GM12891 (cell line): ENCODE data around the gene PLIN4.
"Not testable (repeated sequence)": the region's sequence is repeated elsewhere in the genome, so short reads cannot be mapped to it uniquely, and the experiment has no call there.

ENCODE experiments used
- DNase-seq: peaks from one replicate; pipeline ENCODE4 v3.0.0; 2011; ENCODE audit warnings: low spot score; ENCODE audit not compliant: insufficient read length
- FAIRE-seq: peaks from 2 replicates; lab custom pipeline; 2011; peaks lifted over from hg19 to GRCh38; lab: Jason Lieb, UNC
- PAX5 ChIP-seq: IDR thresholded peaks from 2 replicates; pipeline ENCODE4 v1.6.1; 2011; ENCODE audit warnings: low read length, moderate library complexity, mild to moderate bottlenecking; ENCODE audit not compliant: insufficient read depth, severe bottlenecking
- POLR2A ChIP-seq: IDR thresholded peaks from 2 replicates; pipeline ENCODE4 v1.6.1; 2011; ENCODE audit warnings: low read depth, low read length, control low read depth
- POLR2AphosphoS5 ChIP-seq: IDR thresholded peaks from 2 replicates; pipeline ENCODE4 v1.6.1; 2011; ENCODE audit warnings: low read depth, low read length, control low read depth
- POU2F2 ChIP-seq: IDR thresholded peaks from 2 replicates; pipeline ENCODE4 v1.6.1; 2011; ENCODE audit warnings: low read depth, mild to moderate bottlenecking, control low read depth, low read length, moderate library complexity
- SPI1 ChIP-seq: IDR thresholded peaks from 2 replicates; pipeline ENCODE4 v1.6.1; 2011; ENCODE audit warnings: low read depth, low read length, control low read depth
- TAF1 ChIP-seq: IDR thresholded peaks from 2 replicates; pipeline ENCODE4 v1.6.1; 2011; ENCODE audit warnings: low read depth, low read length, control low read depth

Gene PLIN4

DNA sequence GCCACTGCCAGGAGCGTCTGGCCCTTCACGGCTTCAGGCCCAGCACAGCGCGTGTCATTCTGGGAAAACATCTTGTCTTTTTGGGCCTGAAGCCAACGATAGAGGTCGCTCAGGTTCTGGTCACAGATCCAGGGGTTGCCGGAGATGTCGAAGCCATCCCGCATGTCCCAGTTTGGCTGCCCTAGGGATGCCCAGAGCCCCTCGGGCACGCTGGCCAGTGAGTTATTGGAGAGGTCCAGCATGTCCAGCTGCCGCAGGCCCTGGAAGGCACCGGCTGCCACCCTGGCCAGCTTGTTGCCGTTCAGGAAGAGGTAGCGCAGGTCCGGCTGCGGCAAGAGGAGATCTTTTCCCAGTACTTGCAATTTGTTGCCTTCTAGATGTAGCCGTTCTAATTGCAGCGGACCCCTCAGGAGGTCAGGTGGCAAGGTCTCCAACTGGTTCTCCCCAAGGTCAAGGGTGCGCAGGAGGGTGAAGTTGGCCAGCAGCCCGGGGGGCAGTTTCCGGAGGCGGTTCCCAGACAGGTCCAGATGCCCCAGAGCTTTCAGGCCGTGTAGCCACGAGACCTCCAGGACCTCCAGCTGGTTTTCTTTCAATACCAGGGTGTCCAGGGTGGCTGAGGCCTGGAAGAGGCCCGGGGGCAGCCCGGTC lies 19.8 kb upstream of the PLIN4 start:
- TF ChIP-seq SPI1: no peak
- TF ChIP-seq POLR2A: no peak
- no peak for TF ChIP-seq PAX5
- TF ChIP-seq POLR2AphosphoS5: no peak
- TF ChIP-seq TAF1: no peak
- TF ChIP-seq POU2F2: no peak
- FAIRE-seq (no peak), DNase-seq (no peak)

DNA sequence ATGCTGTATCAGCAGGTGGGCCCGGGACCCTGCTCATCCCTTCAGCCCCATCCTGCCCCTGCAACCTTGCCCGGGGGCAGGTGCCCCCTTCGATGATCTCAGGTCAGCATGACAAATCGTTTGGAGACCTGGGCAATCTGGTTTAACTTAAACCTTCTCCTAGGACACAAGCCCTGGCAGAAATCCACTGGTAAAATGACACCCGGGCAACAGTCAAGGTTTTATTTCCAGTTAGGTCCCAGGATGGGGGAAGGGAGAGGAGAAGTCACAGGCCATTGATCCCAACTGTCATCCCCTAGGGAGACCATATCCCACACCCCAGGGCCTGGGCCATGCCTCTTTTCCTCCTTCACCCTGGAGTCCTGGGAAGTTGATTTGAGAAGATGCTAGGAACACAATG lies 18.5 kb upstream of the PLIN4 start:
- FAIRE-seq (no peak), DNase-seq (no peak)

DNA sequence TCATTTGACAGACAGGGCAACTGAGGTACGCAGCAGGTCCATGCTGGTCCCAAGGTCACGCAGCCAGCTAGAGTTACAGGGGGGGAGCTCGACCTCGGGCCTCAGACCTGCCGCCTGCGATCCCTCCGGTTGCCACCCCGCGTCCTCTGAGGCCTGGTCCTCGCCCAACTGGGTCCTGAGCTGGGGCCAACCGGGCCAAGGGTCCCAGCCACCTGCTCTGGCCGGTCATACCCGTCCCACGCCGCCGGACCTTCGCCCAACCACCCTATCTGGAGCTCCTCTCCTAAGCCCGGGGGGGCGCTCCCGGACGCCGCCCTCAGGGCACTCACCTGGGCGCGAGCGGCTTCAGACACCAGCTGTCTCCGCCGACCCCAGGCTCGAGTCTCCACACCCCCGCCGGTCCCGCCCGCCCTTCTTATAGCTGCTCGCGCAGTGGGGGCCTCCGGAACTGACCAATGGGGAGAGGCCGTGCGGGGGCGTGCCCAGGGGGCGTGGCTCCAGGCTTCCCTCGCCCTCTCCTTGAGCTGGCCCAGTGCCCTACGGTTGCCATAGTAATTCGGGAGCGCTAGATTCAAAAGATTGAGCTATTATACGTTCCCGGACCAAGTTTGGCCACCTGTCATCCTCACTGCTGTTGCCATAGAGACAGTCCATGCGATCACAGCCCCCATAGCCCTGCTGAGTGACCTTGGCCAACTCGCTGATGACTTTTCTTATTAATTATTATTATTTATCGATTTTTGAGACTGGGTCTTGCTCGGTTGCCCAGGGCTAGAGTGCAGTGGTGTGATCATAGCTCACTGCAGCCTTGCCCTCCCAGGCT lies 16.8 kb upstream of the PLIN4 start, which contains the start of gene PLIN5:
Gene PLIN5 (minus strand): TSS at position 389 of the 823 bp plus-strand sequence. CDS start 1,150 bp downstream, outside the sequence.
- TF ChIP-seq TAF1: no peak
- TF ChIP-seq PAX5: no peak
- no peak for TF ChIP-seq POU2F2
- no peak for TF ChIP-seq SPI1
- no peak for TF ChIP-seq POLR2AphosphoS5
- TF ChIP-seq POLR2A: no peak
- FAIRE-seq: no peak
- peak; percentile 64 for DNase-seq

More for the DNA sequence above, 18.5 kb upstream of the PLIN4 start:
- TF ChIP-seq TAF1: no peak
- no peak for TF ChIP-seq PAX5

DNA sequence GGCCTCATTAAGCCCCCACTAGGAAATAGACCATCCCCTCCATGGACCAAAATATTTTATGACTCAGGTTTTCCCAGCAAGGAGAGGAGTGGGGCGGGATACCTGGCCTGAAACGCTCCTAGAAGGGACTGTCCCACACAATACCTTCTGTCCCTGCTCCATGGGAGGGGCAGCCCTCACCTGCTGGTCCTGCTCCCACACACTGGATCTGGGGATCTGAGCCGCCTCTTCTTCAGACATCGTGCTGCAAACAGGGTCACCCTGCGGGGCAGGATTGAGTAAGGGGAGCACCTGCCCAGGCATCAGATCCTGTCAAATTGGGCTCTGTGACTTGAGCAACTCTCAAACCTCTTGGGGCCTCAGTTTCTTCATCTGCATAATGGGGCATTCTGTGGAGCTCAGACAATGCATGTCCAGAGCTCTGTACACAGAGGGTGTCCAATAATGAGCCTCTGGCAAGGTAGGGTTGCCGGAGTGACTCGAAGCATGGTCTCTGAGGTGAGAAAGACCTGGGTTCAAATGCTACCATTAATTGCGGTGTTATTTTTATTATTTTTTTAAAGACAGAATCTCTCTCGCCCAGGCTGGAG lies 15.6 kb upstream of the PLIN4 start:
- TF ChIP-seq POU2F2 (no peak), PAX5 (no peak), POLR2AphosphoS5 (no peak), TAF1 (no peak), SPI1 (no peak), POLR2A (no peak)
- no peak for FAIRE-seq
- DNase-seq: no peak

DNA sequence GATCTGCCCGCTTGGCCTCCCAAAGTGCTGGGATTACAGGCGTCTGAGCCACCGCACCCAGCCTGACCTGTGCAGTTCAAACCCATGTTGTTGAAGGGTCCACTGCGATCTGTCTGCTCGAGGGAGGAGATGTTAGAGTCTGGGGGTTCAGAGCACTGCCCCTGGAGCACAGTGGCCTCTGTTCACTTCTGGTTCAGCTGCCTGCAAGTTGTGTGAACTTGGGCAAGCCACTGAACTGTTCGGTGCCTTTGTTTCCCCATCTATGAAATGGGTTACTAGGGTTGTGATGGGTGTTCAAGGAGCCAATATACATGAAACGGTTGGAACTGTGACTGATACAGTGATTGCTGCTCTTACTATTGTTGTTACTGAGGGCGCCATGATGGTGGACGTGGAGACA lies 15.0 kb upstream of the PLIN4 start:
- no peak for TF ChIP-seq SPI1
- TF ChIP-seq POU2F2: no peak
- no peak for TF ChIP-seq PAX5
- no peak for TF ChIP-seq POLR2A
- no peak for TF ChIP-seq POLR2AphosphoS5
- no peak for FAIRE-seq
- DNase-seq: no peak

DNA sequence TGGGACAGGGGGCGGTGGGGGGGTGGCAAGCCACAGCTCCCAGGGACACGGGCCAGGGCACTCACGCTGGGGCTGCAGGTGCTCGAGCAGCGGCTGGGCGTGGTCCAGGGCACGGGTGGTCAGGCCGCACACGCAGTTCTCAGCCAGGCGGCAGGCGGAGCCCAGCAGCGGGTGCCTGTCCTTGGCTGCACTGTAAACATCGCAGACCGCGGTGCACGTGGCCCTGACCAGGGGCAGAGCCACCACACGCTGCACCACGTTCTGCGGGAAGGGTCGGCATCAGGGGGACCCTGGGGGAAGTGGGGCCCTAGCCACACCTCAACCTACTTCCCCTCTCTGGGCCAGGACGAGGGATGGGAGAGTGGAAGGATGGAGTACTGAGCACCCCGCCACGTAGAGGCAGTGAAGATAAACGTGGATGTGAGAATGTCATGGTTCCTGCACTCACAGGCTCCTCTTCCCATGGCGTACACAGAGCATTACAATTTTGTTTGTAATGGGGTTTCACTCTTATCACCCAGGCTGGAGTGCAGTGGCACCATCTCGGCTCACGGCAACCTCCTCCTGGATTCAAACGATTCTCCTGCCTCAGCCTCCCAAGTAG lies 13.4 kb upstream of the PLIN4 start:
- DNase-seq (no peak), FAIRE-seq (no peak)
- TF ChIP-seq PAX5 (no peak), POLR2A (no peak), POLR2AphosphoS5 (no peak), POU2F2 (no peak), SPI1 (no peak), TAF1 (no peak)

DNA sequence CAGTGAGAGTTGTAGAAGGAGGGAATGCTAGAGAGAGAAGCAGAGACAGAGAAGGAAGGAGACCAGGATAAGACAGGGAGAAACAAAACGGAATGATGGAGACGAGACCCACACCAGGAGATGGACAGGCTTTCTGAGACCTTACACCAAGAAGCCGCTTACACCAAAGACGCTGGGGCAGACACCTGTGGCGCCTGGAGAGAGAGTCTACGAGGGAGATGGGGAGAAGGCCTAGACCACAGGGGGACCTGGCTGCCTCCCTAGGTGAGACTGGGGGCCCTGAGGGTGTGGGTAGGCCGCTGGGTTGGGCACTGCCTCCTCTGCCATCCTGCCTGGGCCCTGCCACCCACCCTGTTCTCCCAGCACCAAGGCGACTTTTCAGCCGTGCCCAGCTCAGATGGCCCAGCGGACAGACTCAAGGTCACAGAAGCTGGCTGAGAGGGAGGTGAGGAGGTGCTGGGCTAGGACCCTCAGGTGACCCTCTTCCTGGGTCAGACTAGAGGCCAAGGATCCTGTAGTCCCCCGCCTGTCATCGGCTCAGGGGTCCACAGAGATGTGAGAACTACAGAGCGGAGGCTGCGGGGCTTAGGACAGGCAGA lies 11.7 kb upstream of the PLIN4 start:
- DNase-seq (no peak), FAIRE-seq (no peak)
- TF ChIP-seq SPI1 (no peak), POLR2AphosphoS5 (no peak), POLR2A (no peak), PAX5 (no peak), TAF1 (no peak), POU2F2 (no peak)

DNA sequence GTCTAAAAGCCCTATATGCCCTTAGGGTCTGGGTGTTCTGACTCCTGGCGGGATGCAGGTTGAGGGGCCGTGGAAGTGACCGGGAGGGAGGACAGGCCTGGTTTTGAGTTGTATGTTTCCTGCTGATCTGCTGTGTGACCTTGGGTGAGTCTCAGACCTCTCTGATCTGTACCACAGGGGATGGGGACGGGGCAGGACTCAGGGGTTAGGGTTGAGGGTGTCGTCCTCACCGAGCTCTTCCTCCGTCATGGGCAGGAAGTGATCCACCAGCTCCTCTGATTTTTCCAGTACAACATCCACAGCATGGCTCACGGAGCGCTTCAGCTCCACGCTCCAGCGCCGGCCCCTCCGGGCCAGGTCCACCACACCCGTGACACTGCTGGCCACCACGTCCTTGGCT lies 10.6 kb upstream of the PLIN4 start:
- TF ChIP-seq TAF1: no peak
- no peak for TF ChIP-seq SPI1
- TF ChIP-seq POLR2A: no peak
- DNase-seq: no peak
- no peak for FAIRE-seq

DNA sequence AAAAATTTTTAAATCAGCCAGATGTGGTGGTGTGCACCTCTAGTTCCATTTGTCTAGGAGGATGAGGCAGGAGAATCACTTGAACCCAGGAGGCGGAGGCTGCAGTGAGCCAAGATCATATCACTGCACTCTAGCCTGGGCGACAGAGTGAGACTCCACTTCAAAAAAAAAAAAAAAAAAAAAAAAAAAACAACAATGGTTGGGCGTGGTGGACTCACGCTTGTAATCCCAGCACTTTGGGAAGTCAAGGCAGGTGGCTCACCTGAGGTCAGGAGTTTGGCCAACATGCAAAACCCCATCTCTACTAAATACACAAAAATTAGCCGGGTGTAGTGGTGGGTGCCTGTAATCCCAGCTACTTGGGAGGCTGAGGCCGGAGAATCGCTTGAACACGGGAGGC lies 9.1 kb upstream of the PLIN4 start:
- not testable (repeated sequence) for FAIRE-seq, DNase-seq
